Renal cortical epithelial cell (primary cell): ENCODE results near the gene TRPM4. TPM values are rescaled to one million over a fixed set of nuclear protein-coding genes. Genes with fewer than 3 reads are reported as not detected.
A peak's percentile ranks its signal among the peaks of the same experiment; 100 is the strongest.
"Not testable (repeated sequence)": the region's sequence is repeated elsewhere in the genome, so short reads cannot be mapped to it uniquely, and the experiment has no call there.

Experiments used
- DNase-seq: peaks from one replicate; pipeline ENCODE4 v3.0.0-alpha.2; 2011; ENCODE audit warnings: low read depth
- total RNA-seq: library from RNA; depleted of rRNA; stranded (reverse); fragments of >200 nt; gene quantifications from 2 replicates; pipeline ENCODE4 v1.2.3, GENCODE V29; 2014

The TRPM4 gene
- total RNA-seq, 1 donor from 2014 or later: 30.4 TPM

DNA sequence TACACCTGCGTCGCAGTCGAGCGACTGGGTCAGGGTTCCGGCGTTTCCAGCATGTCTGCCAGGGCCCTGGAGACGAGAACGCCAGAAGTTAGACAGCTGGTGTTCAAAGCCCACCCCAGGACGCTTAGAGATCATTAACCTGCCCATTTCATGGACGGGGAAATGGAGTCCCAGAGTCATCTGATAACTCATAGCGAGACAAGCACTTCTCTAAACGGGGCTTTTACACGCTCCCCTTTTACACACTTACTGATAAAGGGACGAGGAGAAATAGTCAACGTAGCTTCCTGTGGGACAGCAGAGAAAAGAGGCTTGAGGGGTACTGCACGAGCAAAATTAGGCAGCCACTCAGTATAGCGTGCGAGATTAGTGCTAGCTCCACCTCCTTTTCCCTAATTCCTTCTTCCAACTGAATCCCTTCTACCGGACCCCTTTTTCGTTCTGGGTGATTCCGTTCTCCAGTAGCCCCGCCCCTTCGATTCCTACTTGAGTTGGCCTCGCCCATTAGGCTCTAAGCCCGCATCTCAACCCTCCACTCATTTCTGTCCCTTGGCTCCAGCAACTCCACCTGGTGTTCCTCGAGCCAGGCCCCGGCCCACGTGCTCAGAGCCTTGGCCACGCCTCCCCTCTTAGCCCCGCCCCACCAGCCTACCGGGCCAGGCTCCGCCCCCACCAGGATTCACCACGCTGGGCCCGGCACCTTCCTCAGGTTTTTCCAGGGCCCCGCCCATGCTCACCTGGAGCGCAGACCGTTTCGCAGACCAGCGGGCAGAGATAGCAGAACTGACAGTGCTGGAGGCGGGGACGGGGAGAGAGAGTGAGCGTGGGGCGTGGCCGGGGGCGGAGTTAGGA is 6.1 kb upstream of the TRPM4 start:
- peak; percentile 47 for DNase-seq

DNA sequence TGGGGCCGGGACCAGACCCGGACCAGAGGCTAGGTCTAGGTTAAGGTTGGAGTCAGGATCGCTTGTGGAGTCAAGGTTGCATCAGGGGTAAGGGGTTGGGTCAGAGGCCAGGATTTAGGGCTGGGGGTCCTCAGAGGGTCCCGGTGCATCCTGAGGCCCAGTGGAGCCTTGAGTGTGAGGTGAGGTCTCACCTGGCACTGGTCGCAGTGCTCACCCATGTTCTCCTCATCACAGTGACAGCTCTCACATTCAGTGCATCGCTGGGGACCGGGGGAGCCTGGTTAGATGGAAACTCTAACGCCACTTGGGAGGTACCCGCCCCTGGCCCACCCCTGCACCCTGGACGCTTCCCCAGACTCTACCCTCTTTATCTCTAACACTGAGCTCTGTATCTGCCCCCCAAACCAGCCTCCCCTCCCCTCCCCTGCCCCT is 5.5 kb upstream of the TRPM4 start:
- no peak for DNase-seq

DNA sequence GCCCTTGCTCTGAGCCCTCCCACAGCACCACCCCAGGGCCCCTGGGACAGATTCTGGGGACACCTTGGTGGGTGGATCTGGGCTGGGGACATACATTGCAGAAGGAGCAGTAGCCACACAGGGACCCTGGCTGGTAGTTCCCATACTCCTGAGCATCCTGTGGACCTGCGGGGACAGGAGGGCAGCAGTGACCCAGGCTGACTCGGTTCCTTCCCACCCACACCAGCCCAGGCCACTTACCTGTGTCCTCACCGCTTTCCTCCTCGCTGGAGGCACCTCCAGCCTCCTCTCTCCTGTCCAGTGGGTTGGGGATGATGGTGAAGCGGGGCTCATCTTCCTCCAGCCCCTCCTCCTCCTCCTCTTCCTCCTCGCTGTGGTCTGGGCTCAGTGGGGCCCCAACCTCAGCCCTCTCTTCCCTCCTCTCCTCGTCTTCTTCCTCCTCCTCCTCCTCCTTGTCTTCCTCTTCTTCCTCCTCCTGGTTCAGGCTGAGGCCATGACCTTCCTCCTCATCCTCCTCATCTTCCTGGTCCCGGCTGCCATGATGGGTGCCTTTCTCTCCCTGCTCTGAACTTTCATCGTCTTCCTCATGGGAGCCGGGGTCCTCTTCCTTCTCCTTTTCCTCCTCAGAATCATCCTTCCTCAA is 4.3 kb upstream of the TRPM4 start:
- DNase-seq: no peak

DNA sequence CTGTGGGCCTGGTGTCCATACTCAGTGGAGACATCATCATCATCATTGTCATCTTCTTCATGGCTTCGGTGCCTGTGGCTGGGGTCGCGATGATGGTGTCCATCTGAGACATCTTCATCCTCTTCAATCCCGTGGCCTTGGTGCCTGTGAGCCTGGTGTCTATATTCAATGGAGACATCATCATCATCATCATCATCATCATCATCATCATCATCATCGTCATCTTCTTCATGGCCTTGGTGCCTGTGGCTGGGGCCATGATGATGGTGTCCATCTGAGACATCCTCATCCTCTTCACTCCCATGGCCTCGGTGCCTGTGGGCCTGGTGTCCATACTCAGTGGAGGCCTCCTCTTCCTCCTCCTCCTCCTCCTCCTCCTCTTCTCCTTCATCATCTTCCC is 3.3 kb upstream of the TRPM4 start:
- no peak for DNase-seq

DNA sequence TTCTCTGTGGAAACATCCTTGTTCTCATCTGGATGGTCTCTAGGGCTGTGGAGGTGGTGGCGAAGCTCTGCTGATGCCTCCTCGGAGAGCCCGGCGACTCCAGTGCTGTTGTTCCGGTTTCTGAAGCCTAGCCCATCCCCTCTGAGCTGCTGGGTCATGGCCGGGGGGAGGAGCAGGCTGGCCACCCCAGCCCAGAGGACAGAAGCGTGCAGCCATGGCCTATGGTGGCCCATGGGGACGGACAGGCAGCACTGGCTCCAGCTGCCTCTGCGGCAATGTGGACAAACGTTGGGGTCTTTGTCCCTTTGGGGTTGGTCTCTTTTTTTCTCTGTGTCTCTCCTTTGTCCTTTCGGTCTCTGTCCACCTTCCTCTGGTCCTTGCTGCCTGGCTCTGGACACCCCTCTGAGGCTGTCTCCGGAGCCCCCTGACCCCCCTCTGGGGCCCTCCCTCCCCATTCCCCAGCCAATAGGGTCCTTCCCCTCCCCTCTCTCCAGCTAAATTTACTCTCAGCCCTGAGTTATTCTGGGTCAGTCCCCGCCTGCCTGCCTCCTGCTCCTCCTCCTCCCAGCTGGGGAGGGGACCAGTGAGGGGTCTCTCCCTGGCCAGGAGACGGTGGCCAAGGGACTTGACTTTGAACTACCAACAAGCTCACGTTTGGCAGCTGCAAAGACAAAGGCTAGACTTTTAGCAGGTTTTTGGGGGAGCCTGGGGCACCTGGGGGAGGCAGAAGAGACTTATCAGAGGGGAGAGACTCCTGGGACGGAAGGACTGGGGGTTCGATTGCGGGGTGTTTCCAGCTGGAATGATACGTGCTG is 2.4 kb upstream of the TRPM4 start, which contains the start of gene HRC:
Gene HRC, minus strand, starts transcription at position 392 of the 815 bp plus-strand sequence. Its CDS starts 159 bp downstream, at position 233.
- DNase-seq: no peak

DNA sequence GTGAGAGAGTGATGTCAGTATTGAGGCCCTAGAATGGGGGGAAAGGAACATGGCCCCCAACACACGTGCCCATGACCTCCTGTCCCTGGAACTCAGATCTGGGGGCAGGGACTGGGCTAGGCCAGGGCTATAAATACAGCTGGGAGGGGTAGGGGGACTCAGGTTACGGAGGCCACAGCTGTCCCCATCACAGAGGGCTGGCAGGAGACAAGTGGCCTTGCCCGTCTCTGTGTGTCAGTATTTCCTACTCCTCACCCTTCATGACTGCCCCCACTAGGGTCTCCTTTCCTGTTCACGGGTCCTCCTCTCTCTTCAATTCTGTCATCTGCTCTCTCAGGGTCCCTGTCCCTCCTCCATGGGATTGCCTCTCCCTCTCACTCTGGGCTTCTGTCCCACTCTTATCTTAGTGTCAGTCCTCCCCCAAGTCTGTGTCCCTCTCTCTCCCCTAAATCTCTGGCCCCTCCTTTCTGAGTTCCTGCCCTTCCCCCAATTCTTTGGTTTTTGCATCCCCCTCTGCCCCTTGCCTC is 1.7 kb upstream of the TRPM4 start:
- DNase-seq: no peak

DNA sequence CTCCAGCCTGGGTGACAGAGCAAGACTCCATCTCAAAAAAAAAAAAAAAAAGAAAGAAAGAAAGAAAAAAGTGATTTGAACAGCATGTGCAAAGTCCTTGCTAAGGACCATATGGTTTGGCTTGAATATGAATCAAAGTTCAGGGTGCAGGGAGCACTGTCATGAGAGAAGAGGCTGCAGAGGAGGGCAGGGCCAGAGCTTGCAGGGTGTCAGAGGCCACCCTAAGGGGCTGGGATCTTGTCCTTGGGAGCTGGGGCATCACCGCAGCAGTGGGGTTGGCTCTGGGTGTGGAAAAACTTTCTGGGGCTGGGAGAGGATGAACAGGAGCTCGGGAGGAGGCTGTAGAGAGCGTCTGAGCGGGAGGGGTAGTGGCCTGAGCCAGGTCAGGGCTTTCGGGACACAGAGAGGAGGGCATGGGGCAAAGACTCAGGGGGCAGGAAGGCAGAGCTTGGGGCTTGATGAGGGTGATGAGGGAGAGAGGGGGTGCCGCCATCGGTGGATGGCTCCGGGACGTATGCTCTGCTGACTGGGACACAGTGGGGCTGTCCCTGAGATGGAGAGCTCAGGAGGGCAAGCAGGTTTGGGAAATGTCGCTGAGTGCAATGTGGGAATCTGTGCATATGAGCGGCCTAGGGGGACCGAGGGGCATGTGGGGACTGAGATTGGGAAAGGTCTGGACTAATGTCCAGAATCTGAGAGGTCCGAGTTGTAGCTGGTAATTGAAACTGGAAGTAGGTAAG is 3.0 kb downstream of the TRPM4 start:
- no peak for DNase-seq

DNA sequence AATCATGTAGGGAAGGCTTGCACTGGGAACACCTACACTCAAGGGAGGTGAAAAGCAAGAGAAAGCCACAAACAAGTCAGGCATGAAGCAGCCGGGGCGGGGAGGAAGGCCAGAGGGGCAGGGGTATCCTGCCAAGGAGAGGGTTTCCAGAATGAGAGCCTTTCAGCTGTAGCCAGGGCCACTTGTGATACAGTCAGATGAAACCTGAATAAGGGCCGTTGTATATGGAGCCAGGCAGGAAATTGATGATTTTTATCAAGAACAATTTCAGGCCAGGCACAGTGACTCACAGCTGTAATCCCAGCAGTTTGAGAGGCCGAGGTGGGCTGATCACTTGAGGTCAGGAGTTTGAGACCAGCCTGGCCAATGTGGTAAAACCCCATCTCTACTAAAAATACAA is 4.4 kb downstream of the TRPM4 start:
- DNase-seq: no peak

DNA sequence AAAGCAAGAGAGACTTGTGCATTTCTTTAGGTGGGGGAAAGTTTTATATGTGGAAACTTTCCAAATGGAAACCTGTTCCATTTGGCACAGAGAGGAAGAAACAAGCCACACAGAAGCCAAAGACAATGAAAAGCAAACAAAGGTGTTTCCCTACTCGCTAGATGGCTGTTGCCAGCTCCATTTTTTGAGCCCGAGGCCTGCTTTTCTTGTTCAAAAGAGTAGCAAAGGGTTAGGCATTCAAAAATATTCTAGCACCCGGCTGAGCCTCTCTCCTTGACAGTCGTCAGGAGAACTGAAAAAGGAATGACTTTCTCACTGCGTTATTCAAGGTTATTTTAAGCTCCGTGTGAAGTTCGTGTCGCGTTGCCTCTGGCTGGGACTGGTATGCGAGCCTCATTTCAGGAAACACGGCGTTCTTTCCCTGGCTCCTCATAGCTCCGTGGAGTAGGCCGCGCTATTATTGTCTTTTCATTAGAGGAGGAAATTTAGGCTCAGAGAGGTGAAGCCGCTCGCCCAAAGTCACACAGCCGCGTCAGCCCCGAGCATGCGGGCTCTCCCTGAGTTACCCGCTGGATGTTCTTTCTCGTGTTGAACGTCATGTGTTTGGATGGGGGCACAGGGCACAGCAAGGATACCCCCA is 7.6 kb downstream of the TRPM4 start:
- DNase-seq: peak; percentile 10

DNA sequence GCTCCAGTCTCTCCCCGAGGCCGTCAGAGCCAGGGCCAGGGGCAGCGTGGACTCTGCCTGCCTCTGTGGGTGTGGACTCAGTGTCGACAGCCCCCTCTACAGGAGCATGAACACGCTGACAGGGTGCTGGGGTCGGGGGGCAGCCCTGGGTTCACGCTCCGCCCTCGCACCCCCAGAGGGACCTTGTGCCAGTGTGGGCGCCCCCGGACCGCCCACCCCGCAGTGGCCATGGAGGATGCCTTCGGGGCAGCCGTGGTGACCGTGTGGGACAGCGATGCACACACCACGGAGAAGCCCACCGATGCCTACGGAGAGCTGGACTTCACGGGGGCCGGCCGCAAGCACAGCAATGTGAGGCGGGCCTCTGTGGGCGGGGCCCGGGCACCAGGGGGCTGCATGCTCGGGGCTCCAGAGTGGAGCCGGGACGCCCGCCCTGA is 8.3 kb downstream of the TRPM4 start:
- DNase-seq: no peak

DNA sequence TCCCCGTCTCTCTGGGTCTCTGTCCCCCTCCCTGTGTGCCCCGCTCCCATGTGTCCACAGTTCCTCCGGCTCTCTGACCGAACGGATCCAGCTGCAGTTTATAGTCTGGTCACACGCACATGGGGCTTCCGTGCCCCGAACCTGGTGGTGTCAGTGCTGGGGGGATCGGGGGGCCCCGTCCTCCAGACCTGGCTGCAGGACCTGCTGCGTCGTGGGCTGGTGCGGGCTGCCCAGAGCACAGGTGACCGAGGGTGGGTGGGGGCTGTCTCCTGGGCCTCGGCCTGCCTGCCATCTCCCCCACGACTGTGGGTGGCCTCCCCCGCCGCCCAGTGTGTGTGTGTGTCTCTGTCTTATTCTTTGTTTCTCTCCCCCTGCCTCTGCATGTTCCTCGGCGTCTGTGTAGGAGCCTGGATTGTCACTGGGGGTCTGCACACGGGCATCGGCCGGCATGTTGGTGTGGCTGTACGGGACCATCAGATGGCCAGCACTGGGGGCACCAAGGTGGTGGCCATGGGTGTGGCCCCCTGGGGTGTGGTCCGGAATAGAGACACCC is 10.3 kb downstream of the TRPM4 start:
- no peak for DNase-seq

DNA sequence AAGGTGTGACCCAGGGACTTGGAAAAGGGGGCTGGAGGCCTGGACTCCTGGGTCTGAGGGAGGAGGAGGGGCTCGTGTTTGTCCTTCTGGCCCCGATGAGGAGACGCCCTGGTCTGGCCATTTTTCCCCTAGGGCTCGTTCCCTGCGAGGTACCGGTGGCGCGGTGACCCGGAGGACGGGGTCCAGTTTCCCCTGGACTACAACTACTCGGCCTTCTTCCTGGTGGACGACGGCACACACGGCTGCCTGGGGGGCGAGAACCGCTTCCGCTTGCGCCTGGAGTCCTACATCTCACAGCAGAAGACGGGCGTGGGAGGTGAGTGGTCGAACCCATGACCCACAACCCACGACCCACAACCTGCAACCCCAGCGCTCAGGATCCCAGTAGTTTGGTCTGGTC is 10.8 kb downstream of the TRPM4 start:
- no peak for DNase-seq

DNA sequence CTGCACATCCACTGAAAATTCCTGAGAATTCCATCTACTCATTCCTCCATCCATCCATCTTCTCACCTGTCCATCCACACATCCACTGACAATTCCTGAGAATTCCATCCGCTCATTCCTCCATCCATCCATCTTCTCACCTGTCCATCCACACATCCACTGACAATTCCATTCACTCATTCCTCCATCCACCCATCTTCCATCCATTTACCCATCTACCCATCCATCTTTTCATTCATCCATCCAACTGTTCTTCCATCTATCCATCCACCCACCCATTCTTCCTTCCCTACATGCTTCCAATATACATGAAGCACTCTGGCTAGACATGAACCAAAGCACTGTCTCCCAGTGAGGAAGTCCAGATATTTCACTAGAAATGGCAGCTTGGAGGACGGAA is 15.6 kb downstream of the TRPM4 start:
- no peak for DNase-seq

DNA sequence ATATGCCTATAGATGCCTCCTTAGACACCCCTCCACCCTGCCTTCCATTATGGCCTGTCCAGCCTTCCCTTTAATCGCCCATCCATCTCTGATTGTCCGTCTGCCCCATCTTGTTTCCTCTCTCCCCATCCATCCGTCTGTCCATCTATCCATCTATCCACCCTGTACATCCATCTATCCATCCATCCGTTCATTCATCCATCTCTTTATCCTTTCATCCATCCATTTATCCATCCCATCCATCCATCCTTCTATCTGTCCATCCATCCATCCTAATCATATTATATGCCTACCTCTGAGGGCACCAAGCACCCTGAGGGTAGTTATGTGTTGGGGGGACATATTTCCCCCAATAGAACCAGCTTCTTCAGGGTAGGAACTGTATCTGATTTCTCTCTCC is 23.1 kb downstream of the TRPM4 start:
- no peak for DNase-seq

DNA sequence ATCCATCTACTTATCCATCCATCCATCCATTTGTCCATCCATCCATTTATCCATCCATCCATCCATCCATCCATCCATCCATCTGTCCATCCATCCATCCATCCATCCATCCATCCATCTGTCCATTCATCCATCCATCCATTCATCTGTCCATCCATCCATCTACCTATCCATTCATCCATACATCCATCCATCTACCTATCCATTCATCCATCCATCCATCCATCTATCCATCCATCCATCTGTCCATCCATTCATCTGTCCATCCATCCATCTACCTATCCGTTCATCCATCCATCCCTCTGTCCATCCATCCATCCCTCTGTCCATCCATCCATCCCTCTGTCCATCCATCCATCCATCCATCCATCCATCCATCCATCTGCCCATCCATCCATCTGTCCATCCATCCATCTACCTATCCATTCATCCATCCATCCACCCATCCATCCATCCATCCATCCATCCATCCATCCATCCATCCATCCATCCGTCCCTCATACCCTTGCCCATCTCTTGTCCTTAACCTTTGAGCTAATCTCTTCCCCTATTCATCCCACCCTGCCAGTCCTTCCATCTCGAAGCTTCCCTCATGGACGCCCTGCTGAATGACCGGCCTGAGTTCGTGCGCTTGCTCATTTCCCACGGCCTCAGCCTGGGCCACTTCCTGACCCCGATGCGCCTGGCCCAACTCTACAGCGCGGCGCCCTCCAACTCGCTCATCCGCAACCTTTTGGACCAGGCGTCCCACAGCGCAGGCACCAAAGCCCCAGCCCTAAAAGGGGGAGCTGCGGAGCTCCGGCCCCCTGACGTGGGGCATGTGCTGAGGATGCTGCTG is 24.6 kb downstream of the TRPM4 start:
- DNase-seq: not testable (repeated sequence)

DNA sequence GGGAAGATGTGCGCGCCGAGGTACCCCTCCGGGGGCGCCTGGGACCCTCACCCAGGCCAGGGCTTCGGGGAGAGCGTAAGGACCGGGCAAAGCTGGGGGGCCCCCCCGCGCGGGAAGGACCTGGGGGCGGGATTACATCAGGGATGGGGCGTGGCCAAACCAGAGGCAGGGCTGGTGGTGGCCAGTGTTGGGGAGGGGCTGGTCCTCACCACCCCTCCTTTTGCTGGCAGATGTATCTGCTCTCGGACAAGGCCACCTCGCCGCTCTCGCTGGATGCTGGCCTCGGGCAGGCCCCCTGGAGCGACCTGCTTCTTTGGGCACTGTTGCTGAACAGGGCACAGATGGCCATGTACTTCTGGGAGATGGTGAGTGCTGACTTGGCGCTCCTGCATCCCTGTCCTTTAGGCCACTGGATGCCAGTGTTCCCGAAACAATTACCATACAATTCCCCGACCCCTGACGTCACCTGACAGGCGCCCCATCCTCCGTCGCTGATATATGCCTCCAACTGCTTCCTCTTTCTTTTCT is 25.3 kb downstream of the TRPM4 start:
- no peak for DNase-seq

DNA sequence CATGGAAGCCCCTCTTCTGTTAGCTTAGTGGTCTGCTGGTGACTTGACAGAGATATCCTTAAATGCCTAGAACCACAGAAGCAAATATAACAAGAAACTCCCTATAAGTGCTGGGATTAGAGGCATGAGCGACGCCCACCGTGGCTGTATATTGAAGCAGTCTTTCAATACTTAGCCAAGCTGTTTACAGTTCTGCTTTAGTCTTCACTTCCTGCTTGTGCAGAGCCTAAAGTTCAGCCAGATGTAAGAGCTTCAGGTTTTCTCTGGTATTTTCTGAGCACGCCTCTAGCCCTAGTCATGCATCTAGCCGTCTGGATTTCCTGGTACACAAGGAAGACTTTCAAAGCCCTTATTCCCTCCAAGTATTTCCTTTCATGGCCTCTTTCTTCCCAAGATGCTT is 28.5 kb downstream of the TRPM4 start:
- DNase-seq: no peak

DNA sequence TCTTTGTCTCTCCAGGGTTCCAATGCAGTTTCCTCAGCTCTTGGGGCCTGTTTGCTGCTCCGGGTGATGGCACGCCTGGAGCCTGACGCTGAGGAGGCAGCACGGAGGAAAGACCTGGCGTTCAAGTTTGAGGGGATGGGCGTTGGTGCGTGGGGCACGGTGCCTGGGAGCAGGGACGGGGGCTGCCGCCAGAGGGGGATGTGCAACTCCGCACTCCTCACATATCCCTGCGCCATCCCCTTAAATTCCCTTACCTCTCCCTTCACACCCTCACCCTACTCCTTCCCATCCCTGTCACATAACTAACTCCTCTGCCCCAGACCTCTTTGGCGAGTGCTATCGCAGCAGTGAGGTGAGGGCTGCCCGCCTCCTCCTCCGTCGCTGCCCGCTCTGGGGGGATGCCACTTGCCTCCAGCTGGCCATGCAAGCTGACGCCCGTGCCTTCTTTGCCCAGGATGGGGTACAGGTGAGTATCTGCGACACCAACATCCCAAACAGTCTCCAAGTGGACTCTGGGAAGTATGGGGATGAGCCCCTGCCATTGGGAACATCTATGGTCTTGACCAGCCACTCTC is 31.1 kb downstream of the TRPM4 start:
- no peak for DNase-seq

DNA sequence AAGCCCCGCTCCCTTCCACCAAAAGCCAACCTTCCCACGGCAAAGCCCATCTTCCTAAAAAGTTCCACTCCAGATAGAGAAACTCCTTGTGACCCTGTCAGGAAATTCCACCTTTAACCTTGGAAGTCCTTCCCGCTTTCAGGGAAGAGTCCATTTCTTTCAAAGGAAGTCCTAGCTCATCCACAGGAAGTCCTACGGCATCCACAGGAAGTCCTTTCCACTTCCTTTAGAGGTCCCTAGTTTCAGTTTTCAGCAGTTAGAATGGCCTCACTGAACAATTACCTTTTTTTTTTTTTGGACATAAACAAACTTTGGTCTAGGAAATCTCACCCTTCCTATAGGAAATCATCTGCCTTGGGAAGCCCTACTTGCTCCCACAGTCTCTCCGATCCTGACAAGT is 31.7 kb downstream of the TRPM4 start:
- no peak for DNase-seq
